MCF 10A (cell line): ENCODE measurements around the gene SLC44A4. TPM values are rescaled to one million over a fixed set of nuclear protein-coding genes. Genes with fewer than 3 reads are reported as not detected.

Source experiments
- BruUV-seq: library from RNA; stranded (reverse); fragments of 400-500 nt; replicated peaks from 2 replicates; lab custom pipeline; 2021; lab: Mats Ljungman, UMichigan
- CTCF ChIA-PET: fragments of 300-600 bp; sonication (Branson Sonifier 250); formaldehyde crosslinking; extraction: SDS; loops from one replicate; lab custom pipeline; 2021; ENCODE audit warnings: antibody characterized with exemption, inconsistent platforms; lab: Yijun Ruan, JAX
- POLR2A ChIA-PET: fragments of 300-600, 350-650 bp; sonication (Branson Sonifier 250); formaldehyde crosslinking; extraction: SDS; loops from one replicate; lab custom pipeline; 2020; ENCODE audit warnings: antibody characterized with exemption, inconsistent platforms; lab: Yijun Ruan, JAX
- DNase-seq: peaks from one replicate; pipeline ENCODE4 v3.0.0-alpha.2; 2018; ENCODE audit not compliant: unreplicated experiment
- H3K27ac Mint-ChIP-seq: one replicate; pipeline ENCODE4 v1.8.0; 2022; ENCODE audit warnings: mild to moderate bottlenecking, low read depth, mixed read lengths; ENCODE audit not compliant: unreplicated experiment
- H3K27me3 Mint-ChIP-seq: one replicate; pipeline ENCODE4 v1.8.0; 2022; ENCODE audit warnings: mixed read lengths; ENCODE audit not compliant: insufficient read depth, unreplicated experiment
- H3K36me3 Mint-ChIP-seq: one replicate; pipeline ENCODE4 v1.8.0; 2022; ENCODE audit warnings: mild to moderate bottlenecking, moderate library complexity, mixed read lengths; ENCODE audit not compliant: insufficient read depth, unreplicated experiment
- H3K4me1 Mint-ChIP-seq: one replicate; pipeline ENCODE4 v1.8.0; 2022; ENCODE audit warnings: mixed read lengths; ENCODE audit not compliant: insufficient read depth, unreplicated experiment
- H3K4me3 Mint-ChIP-seq: one replicate; pipeline ENCODE4 v1.8.0; 2022; ENCODE audit warnings: mild to moderate bottlenecking, moderate library complexity, mixed read lengths; ENCODE audit not compliant: unreplicated experiment
- H3K9me3 Mint-ChIP-seq: one replicate; pipeline ENCODE4 v1.8.0; 2022; ENCODE audit warnings: mixed read lengths; ENCODE audit not compliant: unreplicated experiment
- CTCF ChIP-seq: fragments of 200-600 bp; IDR thresholded peaks from one replicate; pipeline ENCODE4 v1.8.0; 2022; ENCODE audit warnings: antibody characterized with exemption, mild to moderate bottlenecking; ENCODE audit not compliant: unreplicated experiment
- intact Hi-C: fragments of 100-400 bp; cut with micrococcal nuclease; formaldehyde crosslinking; loops from 2 replicates; pipeline ENCODE4 v1.14.1; 2022
- total RNA-seq: library from RNA; stranded (reverse); gene quantifications from 2 replicates; pipeline ENCODE4 v1.2.3, GENCODE V29; 2022

The SLC44A4 gene
- total RNA-seq, 1 experiment from 2014 or later = not detected

GRCh38 chr6:31922942-31923341 is 44.1 kb upstream of the SLC44A4 start:
- POLR2A ChIA-PET = interaction anchor here (0.7 to 0.9 kb wide), 2 partner anchors 49 to 86 kb away, joined by 3 read pairs; partner anchors contain the start of gene DXO
- TF ChIP-seq CTCF = no peak
- DNase-seq = peak; percentile 40
- no peak overlapping the region for H3K27ac Mint-ChIP-seq
- CTCF ChIA-PET = interaction anchor here (0.5 to 2.3 kb wide), 3 partner anchors 13 to 50 kb away, joined by 4 to 18 read pairs (median 5); no protein-coding TSS in a partner anchor
- H3K27me3 Mint-ChIP-seq = no peaks in the 10 kb centered on the region
- no peaks in the 10 kb centered on the region for H3K9me3 Mint-ChIP-seq
- no peaks in the 10 kb centered on the region for H3K36me3 Mint-ChIP-seq
- BruUV-seq = no TSS peak
- H3K4me1 Mint-ChIP-seq = peaks cover 6% of the 10 kb centered on the region
- no peak overlapping the region for H3K4me3 Mint-ChIP-seq
- intact Hi-C loops = no loop called here

GRCh38 chr6:31920811-31921210 is 42.0 kb upstream of the SLC44A4 start:
- no peak for TF ChIP-seq CTCF
- peak; percentile 34 for DNase-seq
- H3K27me3 Mint-ChIP-seq = no peaks in the 10 kb centered on the region
- no peaks in the 10 kb centered on the region for H3K9me3 Mint-ChIP-seq
- H3K27ac Mint-ChIP-seq = no peak overlapping the region
- no peak overlapping the region for H3K4me3 Mint-ChIP-seq
- ChIA-PET POLR2A (interaction anchor here (0.6 to 1.4 kb wide), 3 partner anchors 9 to 258 kb away, joined by 3 read pairs; no protein-coding TSS in a partner anchor), CTCF (interaction anchor here (0.6 to 0.9 kb wide), 3 partner anchors 14 to 31 kb away, joined by 3 to 5 read pairs (median 4); partner anchors contain the start of gene CFB)
- BruUV-seq = no TSS peak
- H3K4me1 Mint-ChIP-seq = peaks cover 6% of the 10 kb centered on the region
- intact Hi-C loops = no loop called here
- no peaks in the 10 kb centered on the region for H3K36me3 Mint-ChIP-seq

GRCh38 chr6:31919624-31920303 is 41.0 kb upstream of the SLC44A4 start:
- Mint-ChIP-seq H3K36me3 (no peaks in the 10 kb centered on the region), H3K9me3 (no peaks in the 10 kb centered on the region), H3K4me1 (peaks cover 6% of the 10 kb centered on the region), H3K27ac (no peak overlapping the region), H3K4me3 (no peak overlapping the region), H3K27me3 (no peaks in the 10 kb centered on the region)
- ChIA-PET CTCF (interaction anchor here (0.6 kb wide), 1 partner anchor 92 kb away, joined by 3 read pairs; the partner anchor contains the start of gene HSPA1B), POLR2A (interaction anchor here (0.6 to 0.8 kb wide), 4 partner anchors 13 to 268 kb away, joined by 3 to 5 read pairs (median 3); no protein-coding TSS in a partner anchor)
- TF ChIP-seq CTCF = no peak
- BruUV-seq = no TSS peak
- intact Hi-C loops = no loop called here
- DNase-seq = no peak

- H3K27me3 Mint-ChIP-seq = no peaks in the 10 kb centered on the region
- H3K27ac Mint-ChIP-seq = no peak overlapping the region
- no peaks in the 10 kb centered on the region for H3K36me3 Mint-ChIP-seq
- no TSS peak for BruUV-seq
- ChIA-PET CTCF (interaction anchor here (0.6 to 1.4 kb wide), 4 partner anchors 20 to 371 kb away, joined by 3 to 8 read pairs (median 3); partner anchors contain the start of gene NFKBIL1), POLR2A (interaction anchor here (0.6 to 1.7 kb wide), 8 partner anchors 10 to 376 kb away, joined by 3 to 6 read pairs (median 4); partner anchors contain the start of genes CFB and DDX39B)
- H3K4me3 Mint-ChIP-seq = no peak overlapping the region
- no peak for DNase-seq
- TF ChIP-seq CTCF = no peak
- peaks cover 6% of the 10 kb centered on the region for H3K4me1 Mint-ChIP-seq
- intact Hi-C loops = no loop called here
- no peaks in the 10 kb centered on the region for H3K9me3 Mint-ChIP-seq
Measured at GRCh38 chr6:31918069-31918720, 39.4 kb upstream of the SLC44A4 start.
